HEK293T (cell line): ENCODE results near the gene CD109.

Experiments
- FOXA1 ChIP-seq: fragments of 450-650 bp; IDR thresholded peaks from 2 replicates; pipeline ENCODE4 v1.6.1; 2016; ENCODE audit warnings: mild to moderate bottlenecking
- SUZ12 ChIP-seq: fragments of 450-650 bp; IDR thresholded peaks from 2 replicates; pipeline ENCODE4 v1.6.1; 2016; ENCODE audit warnings: mild to moderate bottlenecking

- no peak for TF ChIP-seq SUZ12
- no peak for TF ChIP-seq FOXA1
These were observed 115.7 kb downstream of the CD109 start for GRCh38 chr6:73811706-73812105.
